Panc1 (cell line): ENCODE results near the gene KPNA5. TPM values are rescaled to one million over a fixed set of nuclear protein-coding genes. Genes with fewer than 3 reads are reported as not detected.

Source experiments
- total RNA-seq: library from RNA; stranded (reverse); gene quantifications from one replicate; pipeline ENCODE4 v1.2.1, GENCODE V29; 2021; ENCODE audit not compliant: unreplicated experiment

KPNA5 gene
- total RNA-seq, 1 experiment from 2014 or later, result 16.2 TPM

Other genes with a start within 250 kb of the KPNA5 start
- gene CALHM6, start 219.8 kb upstream of the KPNA5 start, total RNA-seq, result not detected
- gene CALHM5, start 169.6 kb upstream of the KPNA5 start, total RNA-seq, result not detected
- not detected for gene TRAPPC3L, start 135.5 kb upstream of the KPNA5 start, total RNA-seq
- not detected for gene CALHM4, start 127.5 kb upstream of the KPNA5 start, total RNA-seq
- gene RWDD1, start 109.7 kb upstream of the KPNA5 start, total RNA-seq, result 68.0 TPM
- 0.44 TPM for gene RSPH4A, start 64.7 kb upstream of the KPNA5 start, total RNA-seq
- 26.0 TPM for gene ZUP1, start 12.4 kb upstream of the KPNA5 start, total RNA-seq
- not detected for gene FAM162B, start 84.5 kb downstream of the KPNA5 start, total RNA-seq
- gene GPRC6A, start 147.9 kb downstream of the KPNA5 start, total RNA-seq, result not detected
- gene RFX6, start 196.0 kb downstream of the KPNA5 start, total RNA-seq, result not detected